HG03159 (cell line): ENCODE results near the gene RFC5.
"Not testable (repeated sequence)": the region's sequence is repeated elsewhere in the genome, so short reads cannot be mapped to it uniquely, and the experiment has no call there.

ENCODE experiments used
- ATAC-seq: cut with Tn5 transposase; IDR thresholded peaks from one replicate; pipeline ENCODE4 v1.9.1; 2021; ENCODE audit warnings: mild to moderate bottlenecking, moderate library complexity; ENCODE audit not compliant: unreplicated experiment

RFC5 gene

DNA sequence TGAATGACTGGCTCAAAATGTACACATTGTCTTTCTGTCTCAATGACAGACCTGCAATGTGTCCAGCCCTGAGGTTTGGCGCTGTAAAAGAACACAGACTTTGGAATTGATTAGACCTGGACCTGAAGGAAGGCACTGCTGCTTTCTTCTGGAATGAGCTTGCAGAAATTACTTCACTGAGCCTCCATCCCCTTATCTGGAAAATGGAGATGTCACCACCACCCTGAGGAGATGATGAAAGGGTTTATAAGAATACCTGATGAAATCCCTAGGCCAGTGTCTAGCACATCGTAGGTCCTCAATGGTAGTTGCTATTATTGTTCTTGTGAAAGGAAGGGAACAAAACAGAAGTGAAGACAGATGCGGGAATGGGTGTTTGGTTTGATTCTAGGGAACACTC, 54.1 kb downstream of the RFC5 start:
- ATAC-seq, result no peak

DNA sequence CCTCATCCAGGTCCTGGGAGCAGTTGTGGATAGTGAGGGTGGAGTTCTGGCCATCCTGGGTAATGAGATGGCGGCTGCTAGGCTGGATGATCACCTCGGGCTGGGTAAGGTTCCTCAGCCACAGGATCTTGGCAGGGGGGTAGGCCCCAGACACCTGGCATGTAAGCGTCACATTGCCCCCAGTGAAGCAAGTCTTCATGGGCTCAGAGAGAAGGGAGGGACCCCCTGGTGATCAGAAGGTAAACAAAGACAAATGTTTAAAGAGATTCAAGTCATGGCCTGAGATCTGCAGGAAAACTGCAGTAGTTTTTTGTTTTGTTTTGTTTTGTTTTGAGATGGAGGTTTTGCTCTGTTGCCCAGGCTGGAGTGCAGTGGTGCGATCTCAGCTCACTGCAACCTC, 57.3 kb downstream of the RFC5 start:
- ATAC-seq, result no peak

DNA sequence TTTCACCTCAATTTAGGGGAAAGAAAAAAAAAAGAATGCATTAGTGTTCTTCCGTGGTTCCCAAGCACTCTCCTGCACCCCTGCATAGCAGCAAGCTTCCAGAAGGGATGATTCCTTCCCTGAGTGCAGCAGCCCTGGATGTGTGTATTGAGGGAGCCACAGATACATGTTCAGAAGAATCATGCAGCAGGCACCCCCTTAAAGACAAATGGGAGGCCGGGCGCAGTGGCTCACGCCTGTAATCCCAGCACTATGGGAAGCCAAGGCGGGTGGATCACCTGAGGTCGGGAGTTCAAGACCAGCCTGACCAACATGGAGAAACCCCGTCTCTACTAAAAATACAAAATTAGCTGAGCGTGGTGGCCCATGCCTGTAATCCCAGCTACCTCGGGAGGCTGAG, 65.0 kb downstream of the RFC5 start:
- not testable (repeated sequence) for ATAC-seq
